Islet of Langerhans (tissue), 1 donor: ENCODE measurements around the gene NFS1.
"Not testable (repeated sequence)": the region's sequence is repeated elsewhere in the genome, so short reads cannot be mapped to it uniquely, and the experiment has no call there.

Source experiments
- FAIRE-seq: peaks from one replicate; lab custom pipeline; 2011; peaks lifted over from hg19 to GRCh38; lab: Jason Lieb, UNC

Gene NFS1

DNA sequence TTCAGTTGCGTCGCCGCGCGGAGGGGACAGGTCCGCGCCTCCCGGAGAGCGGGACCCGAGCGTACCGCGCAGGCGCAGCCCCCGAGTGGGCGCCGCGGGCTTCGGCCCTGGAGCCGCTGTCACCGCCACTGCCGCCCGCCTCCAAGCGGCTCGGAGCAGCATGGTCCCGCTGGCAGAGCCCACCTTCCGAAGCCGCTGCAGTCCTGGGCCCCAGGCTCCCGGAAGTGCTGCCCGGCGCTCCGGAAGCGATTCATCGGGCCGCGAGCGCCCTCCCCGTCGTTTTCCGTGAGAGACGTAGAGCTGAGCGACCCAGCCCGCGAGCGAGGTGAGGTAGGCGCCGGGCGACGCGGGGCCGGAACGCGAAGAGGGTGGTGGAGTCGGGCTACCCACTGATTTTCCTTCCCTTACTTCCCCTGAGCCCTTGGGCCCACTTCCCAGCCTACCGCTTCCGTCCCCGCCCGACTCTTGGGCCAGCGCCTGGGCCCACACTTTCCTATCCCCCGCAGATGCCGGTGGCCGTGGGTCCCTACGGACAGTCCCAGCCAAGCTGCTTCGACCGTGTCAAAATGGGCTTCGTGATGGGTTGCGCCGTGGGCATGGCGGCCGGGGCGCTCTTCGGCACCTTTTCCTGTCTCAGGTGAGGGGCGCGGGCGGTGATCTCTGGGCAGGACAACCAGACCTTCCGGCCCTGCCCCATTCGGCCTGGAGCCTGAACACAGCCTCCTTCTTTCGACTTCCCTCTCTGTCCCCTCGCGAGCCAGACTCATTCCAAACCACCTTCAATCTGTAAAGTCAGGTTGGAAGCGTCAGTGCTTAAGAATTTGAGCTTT lies at the start of gene NFS1, which contains the start of gene ROMO1:
Gene NFS1 (minus strand): TSS at position 226 of the 830 bp plus-strand sequence. CDS start 64 bp downstream, at position 162.
Gene ROMO1 (plus strand): TSS at position 279 of the 830 bp plus-strand sequence. CDS start 228 bp downstream, at position 507.
- no peak for FAIRE-seq

DNA sequence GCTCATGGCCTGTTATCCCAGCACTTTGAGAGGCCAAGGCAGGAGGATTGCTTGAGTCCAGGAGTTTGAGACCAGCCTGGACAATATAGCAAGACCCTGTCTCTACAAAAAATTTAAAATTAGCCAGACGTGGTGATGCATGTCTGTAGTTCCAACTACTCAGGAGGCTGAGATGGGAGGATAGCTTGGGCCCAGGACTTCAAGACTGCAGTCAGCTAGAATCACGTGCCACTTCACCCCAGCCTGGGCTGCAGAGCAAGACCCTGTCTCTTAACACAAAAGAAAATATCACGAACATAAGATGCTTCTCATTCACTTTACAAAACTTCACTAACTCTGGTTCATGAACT lies 45.3 kb upstream of the NFS1 start:
- not testable (repeated sequence) for FAIRE-seq

DNA sequence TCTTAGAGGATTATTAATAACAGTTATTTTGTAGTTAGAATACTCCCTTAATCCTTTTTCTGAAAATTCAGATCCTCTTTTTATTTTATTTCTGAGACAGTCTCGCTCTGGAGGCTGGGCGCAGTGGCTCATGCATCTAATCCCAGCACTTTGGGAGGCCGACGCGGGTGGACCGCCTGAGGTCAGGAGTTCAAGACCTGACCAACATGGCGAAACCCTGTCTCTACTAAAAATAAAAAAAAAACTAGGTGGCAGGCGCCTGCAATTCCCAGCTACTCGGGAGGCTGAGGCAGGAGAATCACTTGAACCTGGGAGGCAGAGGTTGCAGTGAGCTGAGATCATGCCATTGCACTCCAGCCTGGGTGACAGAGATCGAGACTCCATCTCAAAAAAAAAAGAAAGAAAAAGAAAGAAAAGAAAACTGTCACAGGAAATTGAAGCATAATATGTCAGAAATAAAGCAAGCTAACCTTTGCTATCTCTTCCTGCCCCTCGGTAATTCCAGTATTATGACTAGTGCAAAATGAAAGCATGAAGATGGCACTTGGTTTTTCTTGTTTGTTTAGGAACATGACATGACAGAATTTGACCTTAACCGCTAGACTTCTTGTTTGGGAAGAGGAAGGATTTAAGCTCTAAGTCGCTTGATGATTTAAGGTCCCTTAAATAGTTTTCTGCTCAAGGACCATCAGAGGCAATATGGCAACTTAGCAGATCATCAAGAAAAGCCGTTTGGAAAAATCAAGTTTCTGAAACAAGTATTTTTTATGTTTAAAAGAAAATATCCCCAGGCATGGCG lies 44.7 kb upstream of the NFS1 start:
- FAIRE-seq = no peak

DNA sequence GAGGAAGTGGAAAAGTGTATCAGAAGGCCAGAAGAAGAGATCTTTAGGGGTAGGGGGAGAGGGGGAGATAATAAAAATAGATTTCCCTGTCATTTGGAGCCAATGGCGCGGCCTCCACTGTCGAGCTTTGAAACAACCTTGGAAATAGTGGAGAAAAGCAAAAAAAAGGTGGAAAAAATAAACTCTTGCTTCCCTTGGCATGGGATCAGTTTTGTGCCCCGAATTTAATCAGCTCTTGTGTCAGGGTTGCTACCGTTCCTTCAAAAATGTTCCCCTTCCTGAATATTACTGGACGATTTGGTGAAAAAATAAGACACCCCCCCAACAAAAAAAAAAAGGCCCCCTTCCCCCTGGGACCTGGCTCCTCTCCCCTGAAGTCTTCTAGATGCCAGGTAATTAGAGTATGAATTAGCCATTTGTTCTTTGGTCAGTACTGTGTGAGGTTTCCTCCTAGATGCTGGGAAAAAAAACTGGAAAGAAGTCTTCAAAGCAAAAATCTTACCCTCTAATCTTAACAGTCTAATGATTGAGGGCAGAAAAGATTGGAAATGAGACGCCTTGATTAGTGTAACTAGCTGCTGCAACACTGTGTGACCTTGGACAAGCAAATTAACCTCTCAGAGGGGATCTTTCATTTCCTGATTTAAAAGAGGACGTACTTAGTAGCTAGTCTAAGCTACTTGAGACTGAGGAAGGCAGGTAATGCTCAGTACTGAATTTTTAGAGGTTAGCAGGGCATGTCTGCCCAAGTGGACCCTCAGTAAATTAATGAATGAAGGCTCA lies 43.8 kb upstream of the NFS1 start:
- FAIRE-seq = no peak

DNA sequence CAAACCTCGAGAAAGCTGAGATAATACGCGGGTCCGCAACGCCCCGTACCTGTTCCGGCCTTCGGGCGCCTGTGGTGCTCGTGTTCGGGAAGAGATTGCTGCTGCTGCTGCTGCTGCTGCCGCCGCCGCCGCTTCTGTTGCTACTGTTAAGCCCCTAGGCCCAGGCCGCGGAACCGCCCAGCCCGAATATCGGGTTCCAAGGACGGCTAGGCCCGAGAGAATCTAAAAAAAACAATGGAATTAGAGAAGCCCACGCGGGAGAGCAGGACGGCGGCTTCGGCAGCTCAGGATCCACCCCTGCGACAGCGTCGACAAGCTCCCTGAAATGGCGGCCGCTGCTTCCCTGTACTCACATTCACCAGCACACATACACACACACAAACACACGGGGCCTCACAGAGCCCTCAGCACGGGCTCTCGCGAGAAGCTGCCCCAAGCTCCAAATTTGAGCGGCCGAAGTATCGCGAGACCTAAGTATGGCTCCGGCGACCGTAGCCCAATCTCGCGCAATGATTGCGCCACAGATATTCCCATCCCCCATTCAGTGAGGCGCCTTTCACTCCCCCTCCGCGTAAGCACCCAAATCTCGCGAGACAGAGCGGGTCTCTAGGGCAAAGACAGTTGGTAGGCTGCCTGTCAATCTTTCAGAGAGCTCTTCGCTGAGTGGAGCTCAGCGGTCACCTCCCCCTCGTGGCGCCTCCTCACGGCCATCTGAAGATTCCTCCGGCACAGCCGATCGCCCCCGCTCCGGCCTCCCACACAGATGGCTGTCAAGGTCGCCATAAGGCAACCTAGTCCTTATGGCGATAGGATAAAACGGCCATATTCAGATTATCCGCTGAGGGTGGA lies 43.0 kb upstream of the NFS1 start, which contains the start of gene RBM39:
Gene RBM39 (minus strand): TSS at position 369 of the 849 bp plus-strand sequence. CDS start 1,386 bp downstream, outside the sequence.
- no peak for FAIRE-seq

DNA sequence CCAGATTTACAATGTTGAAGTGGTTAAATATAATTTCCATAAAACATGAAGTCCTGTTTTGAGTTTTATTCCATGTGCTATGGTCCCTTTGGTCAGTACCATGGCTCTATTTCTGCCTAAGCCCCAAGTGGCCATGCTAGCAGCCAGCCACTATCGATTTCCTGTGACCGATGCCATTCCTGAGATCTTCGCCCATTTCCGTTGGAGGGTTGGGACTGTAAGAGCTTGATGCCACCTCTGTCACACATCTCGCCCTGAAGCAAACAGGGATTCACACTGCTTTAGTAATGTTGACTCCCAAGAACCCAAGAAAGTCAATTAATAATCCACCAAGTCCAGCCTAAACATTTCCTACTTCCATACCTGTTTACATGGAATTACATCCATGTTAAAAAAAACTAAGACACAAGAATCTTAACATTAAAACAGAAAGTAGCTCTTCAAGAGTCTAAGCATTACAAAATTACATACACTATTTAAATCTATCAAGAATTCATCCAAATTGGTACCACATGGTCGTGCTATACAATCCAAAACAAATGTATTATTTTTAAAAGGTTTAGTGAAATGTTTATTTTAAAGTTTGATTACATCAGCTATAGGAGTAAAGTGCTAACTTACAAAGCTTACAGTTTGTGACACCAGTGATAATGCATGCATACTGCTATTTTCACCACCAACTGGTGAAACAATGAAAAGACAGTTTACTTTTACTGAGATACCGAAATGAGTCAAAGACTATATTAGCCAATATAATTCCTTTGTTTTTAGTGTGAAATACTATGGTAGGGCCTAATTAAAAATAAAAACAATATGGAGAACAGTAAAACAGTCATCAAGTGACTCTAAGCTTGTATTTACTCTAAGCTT lies 40.4 kb upstream of the NFS1 start:
- FAIRE-seq = no peak

DNA sequence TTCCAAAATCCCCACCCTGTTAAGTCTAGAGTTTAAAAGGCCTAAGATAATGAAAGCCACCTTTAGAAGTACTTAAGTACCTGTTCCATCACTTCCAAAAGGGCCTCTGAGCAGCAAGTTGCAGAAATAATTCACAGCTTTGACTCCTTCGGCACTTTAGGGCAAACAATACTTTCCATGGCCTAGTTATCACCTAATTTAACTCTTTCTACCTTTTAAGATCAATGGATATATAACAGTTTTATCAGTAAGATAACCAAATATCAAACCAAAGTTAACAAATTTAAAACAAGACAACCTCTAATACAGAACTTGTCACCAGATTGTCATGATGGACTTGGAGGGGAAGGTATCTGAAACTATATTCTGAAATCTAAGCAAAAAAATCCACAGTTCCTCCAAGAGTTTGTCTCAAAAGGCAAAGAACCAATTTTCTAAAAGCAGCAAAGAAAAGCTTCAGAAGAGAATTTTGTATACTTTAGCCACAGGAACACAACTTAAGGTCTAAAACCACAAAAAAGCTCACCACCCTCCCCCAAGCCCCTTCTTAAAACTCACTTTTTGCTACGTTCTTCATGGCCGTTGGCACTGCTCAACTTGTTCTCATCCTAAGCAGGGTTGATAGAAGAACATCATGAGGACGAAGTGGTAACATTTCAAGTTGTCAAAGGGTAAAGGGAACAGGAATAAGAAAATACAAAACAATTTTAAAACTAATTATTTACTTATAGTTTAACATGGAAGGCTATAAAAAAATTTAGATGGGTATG lies 39.4 kb upstream of the NFS1 start:
- no peak for FAIRE-seq

DNA sequence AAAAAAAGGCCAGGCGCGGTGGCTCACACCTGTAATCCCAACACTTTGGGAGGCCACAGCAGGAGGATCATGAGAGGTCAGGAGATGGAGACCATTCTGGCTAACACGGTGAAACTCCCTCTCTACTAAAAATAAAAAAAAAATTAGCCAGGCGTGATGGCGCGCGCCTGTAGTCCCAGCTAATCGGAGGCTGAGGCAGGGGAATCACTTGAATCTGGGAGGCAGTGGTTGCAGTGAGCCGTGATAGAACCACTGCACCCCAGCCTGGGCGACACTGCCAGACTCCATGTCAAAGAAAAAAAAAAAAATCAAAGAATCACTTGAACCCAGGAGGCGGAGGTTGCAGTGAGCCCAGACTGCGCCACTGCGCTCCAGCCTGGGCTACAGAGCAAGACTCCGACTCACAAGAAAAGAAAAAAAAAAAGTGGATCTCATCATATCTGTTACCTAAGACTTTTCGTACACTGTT lies 38.7 kb upstream of the NFS1 start:
- FAIRE-seq = no peak

DNA sequence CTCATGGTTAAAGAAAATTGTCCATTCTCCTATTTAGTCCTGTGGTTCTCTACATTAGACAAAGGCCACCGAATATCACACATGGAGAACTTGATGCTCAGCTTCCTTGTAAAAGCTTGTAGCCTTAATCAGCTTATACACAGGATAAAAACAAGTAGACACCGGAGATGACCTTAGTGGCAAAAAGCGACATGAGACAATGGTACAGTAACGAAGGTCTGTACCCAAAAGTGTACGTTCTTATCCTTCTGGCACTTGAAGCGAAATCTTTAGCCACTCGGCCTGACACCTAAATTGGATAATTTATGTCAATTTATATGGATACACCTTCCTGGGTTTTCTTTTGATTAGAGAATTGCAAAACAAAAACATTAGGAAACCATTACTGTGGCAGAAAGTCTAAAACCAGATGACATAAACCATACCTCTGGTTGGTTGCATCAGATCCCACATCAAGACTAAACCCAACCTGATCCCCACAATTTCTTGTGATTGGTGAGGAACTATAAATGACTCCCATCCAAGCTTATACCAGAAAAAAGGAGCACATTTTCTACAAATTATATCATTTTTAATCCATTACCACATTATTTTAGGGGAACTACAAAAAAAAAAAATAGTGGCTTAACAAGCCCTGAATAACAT lies 36.8 kb upstream of the NFS1 start:
- no peak for FAIRE-seq

DNA sequence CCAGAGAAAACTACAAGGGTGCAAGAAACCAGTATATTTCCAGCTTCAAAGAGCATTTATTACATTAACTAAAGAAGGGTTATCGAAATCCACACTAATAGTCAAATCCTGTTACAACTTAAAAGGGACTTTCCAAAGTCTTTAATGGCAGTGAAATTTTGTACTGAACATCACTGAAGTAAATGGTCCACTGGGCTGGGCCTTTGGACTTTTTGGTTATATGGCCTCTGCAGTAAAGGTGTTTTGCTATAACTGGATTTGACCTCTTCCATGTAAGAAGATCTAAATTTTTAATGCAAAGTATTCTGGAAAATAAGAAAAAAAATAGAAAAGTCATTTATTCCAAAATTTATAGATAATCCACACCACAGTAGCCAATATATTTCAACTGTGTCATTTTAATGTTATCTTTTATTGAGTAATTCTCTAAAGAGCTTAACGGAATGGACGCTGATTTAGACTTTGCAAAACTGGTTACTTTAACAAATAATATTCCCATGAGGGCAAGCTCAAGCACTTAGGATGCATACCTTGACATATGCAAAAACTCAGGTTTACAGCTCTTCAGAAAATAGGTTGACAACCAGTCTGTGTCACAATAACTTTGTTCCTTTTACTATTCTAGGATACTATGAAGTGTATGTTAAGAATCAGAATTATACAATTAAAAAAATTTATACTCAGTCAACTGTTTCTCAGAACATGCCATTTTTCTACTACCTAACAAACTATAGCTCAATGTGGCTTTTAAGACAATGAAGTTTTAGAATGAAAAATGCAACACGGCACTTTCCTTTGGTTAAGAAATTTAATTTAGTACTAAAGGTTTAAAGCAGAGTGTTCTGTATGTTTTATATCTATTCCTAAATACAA lies 35.9 kb upstream of the NFS1 start:
- no peak for FAIRE-seq

DNA sequence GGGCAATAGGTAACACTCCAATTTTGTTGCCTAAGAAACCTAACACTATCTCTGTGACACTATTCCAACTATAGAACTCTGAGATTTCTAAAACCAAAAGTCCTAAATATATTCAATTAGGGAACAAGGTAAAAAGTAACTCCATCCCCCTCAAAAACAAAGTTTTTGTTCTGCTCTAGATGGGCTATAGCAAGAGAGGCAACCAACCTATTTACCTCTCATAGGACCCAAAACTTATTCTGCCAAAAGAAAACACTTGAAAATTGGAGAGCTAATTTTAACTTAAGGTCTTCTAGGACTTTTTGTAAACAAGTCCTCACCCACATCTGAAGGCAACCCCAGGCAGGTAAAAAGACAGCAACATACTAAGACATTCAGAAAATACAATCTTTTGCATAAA lies 35.2 kb upstream of the NFS1 start:
- no peak for FAIRE-seq

DNA sequence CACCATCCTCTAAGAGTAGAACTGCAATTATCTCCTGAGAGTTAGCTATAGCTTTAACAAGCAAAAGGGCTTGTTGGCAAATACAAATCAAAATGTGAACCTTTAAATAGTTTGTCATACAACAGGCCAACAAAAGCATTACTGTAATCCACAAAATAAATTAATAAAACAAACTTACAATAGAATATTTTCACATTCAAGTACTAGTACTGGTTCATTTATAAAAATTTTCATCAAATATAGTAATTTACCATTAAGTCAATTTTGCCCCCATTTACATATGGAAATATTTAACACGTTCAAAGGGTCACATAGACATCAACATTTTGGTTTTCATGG lies 33.5 kb upstream of the NFS1 start:
- no peak for FAIRE-seq

DNA sequence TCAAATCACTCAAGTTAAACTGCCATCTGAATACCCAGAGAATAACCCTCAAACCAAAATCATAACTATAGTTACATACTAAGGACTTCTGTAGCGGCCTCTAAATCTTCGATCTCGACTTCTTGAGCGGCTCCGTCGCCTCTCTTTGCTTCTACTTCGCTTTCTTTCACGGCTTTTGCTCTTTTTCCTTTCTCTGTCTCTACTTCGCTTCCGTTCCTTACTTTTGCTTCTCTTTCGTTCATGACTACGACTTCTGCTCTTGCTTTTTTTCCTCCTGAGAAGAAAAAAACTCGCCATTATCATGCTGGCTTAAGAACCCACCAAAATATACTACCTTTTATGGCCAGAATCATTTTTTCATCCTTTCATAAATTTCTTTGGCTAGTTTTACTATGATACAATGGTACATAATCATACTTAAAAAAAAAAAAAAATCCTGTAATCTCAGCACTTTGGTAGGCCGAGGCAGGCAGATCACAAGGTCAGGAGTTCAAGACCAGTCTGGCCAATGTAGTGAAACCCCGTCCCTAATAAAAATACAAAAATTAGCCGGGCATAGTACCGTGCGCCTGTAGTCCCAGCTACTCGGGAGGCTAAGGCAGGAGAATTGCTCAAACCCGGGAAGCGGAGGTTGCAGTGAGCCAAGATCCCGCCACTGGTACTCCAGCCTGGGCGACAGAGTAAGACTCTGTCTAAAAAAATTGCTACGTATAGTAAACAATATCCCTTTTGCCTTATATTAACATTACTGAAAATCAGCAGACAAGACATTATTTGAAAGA lies 32.9 kb upstream of the NFS1 start:
- FAIRE-seq = no peak

DNA sequence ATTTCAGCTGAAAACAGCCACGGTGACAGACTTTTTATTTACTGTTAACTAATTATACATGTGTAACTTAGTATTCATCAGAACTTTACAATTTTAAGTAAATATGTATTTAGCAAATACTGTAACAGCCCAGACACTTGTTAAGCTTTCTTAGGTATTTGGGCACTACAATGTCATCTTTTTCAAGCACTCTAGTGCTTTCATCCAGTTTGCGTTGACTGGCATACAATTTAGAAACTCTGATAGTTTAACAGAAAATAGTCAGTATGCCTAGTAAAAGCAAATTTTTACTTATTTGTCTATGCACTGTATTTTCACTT lies 32.3 kb upstream of the NFS1 start:
- FAIRE-seq = no peak

DNA sequence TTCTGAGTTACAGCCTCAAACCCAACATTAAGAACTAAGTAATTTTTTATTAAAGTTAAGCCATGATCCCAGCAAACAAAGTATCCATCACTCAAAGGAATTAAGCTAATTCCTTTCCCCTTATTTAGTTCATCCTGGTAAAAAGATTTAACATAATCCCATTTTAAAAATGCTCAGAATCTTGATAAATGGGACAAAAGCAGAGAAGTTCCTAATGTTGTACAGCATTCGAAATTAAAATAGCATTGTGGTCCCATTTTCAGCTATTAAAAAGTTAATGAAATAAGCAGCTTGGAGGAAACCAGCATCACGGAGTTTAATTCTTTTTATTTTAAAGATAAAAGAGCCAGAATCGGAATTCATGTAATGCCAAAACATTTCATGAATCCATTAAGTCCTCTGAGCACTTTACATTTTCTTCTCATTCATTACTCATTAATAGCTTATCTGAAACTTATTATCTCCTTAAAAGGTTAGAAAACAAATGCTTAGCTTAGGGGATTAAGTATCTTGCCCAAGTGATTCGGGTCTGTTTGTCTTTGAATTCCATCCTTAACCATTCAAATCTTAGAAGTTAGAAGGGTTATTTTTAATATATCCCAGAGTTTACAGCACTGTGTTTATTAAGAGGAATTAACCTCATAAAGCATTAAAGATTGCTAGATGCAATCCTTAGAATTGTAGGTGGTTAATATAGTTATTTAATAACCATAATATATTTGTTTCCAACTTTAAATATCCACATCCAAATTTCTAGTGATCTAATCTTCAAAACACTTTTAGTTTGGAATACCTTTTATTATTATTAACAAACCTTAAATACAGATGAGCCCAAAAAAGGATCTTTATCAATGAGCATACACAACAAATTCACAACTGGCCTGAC lies 31.7 kb upstream of the NFS1 start:
- no peak for FAIRE-seq

DNA sequence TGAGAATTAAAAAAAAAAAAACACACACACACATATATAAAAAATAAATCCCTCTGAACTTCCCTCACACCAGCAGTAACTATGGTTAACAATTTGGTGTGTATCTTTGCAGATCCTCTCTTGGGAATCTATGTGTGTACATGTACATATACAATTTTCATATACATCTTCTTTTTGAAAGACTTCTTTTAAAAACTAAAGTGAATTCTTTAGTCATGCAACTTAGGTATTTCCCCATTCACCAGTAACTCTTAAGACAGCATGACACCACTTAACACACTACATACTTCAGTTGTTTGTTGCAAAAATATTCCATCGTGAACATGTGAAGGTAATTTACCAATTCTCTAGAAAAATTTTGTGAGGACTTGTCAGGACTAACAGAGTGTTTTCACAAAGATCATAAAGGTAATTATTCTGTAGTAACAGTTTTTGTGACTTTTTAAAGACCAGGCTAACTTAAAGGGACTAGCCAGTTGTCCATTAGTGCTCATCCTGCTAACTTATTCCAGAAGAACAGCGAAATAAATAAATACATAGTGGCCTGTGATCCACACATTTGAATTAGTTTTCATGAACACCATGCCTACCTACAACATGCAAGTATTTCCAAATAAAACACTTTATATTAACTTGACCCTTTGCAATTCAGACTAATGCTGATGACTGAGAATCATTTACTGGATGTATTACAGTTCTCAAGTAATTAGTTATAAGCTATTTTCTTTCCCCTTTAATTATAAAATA lies 30.9 kb upstream of the NFS1 start:
- no peak for FAIRE-seq
